Astrocyte (in vitro differentiated cells and primary cell): ENCODE data around the gene SND1. TPM values are rescaled to one million over a fixed set of nuclear protein-coding genes. Genes with fewer than 3 reads are reported as not detected.

ENCODE experiments used
- DNase-seq: peaks from one replicate; pipeline ENCODE4 v3.0.0-alpha.2; 2010; ENCODE audit warnings: low read depth
- FAIRE-seq: peaks from 2 replicates; lab custom pipeline; 2011; peaks lifted over from hg19 to GRCh38; lab: Jason Lieb, UNC
- H2AFZ ChIP-seq: 2 replicates; pipeline ENCODE4 v1.6.0; 2012; ENCODE audit warnings: low read depth, low read length, inconsistent platforms
- H3K27ac ChIP-seq: 2 replicates; pipeline ENCODE4 v1.5.1; 2011; ENCODE audit warnings: low read depth, low read length, inconsistent platforms
- H3K27me3 ChIP-seq: 2 replicates; pipeline ENCODE4 v1.6.0; 2011; ENCODE audit warnings: low read length, inconsistent platforms; ENCODE audit not compliant: insufficient read depth
- H3K36me3 ChIP-seq: 2 replicates; pipeline ENCODE4 v1.5.1; 2011; ENCODE audit warnings: low read length, inconsistent platforms; ENCODE audit not compliant: insufficient read depth
- H3K4me1 ChIP-seq: 2 replicates; pipeline ENCODE4 v1.5.1; 2011; ENCODE audit warnings: low read length, inconsistent platforms; ENCODE audit not compliant: insufficient read depth
- H3K4me2 ChIP-seq: 2 replicates; pipeline ENCODE4 v1.6.0; 2012; ENCODE audit warnings: low read length, inconsistent platforms
- H3K4me3 ChIP-seq: 2 replicates; pipeline ENCODE4 v1.5.1; 2011; ENCODE audit warnings: low read depth, mild to moderate bottlenecking, low read length, inconsistent platforms; ENCODE audit not compliant: insufficient read depth
- H3K79me2 ChIP-seq: 2 replicates; pipeline ENCODE4 v1.6.0; 2012; ENCODE audit warnings: mild to moderate bottlenecking, low read length, inconsistent platforms; ENCODE audit not compliant: insufficient read depth
- H3K9ac ChIP-seq: 2 replicates; pipeline ENCODE4 v1.6.0; 2012; ENCODE audit warnings: mild to moderate bottlenecking, low read length, inconsistent platforms
- H3K9me3 ChIP-seq: 2 replicates; pipeline ENCODE4 v1.5.1; 2012; ENCODE audit warnings: low read depth, mild to moderate bottlenecking, low read length, inconsistent platforms; ENCODE audit not compliant: insufficient read depth
- H4K20me1 ChIP-seq: 2 replicates; pipeline ENCODE4 v1.6.0; 2012; ENCODE audit warnings: low read length, inconsistent platforms; ENCODE audit not compliant: insufficient read depth
- H3K27ac Mint-ChIP-seq: one replicate; pipeline ENCODE4 v1.8.0; 2021; ENCODE audit warnings: mild to moderate bottlenecking, mixed read lengths; ENCODE audit not compliant: unreplicated experiment
- H3K27me3 Mint-ChIP-seq: one replicate; pipeline ENCODE4 v1.8.0; 2021; ENCODE audit warnings: low read depth, mixed read lengths; ENCODE audit not compliant: unreplicated experiment
- H3K36me3 Mint-ChIP-seq: one replicate; pipeline ENCODE4 v1.8.0; 2021; ENCODE audit warnings: low read depth, mixed read lengths; ENCODE audit not compliant: unreplicated experiment
- H3K4me1 Mint-ChIP-seq: one replicate; pipeline ENCODE4 v1.8.0; 2021; ENCODE audit warnings: low read depth, mixed read lengths; ENCODE audit not compliant: unreplicated experiment
- H3K4me3 Mint-ChIP-seq: one replicate; pipeline ENCODE4 v1.8.0; 2021; ENCODE audit warnings: mild to moderate bottlenecking, moderate library complexity, mixed read lengths; ENCODE audit not compliant: unreplicated experiment
- H3K9me3 Mint-ChIP-seq: one replicate; pipeline ENCODE4 v1.8.0; 2021; ENCODE audit warnings: mild to moderate bottlenecking, mixed read lengths; ENCODE audit not compliant: unreplicated experiment
- EZH2 ChIP-seq: IDR thresholded peaks from 2 replicates; pipeline ENCODE4 v1.6.1; 2012; ENCODE audit warnings: mild to moderate bottlenecking, low read length, inconsistent platforms; ENCODE audit not compliant: insufficient read depth
- total RNA-seq: library from RNA; stranded (reverse); gene quantifications from 2 replicates; pipeline ENCODE4 v1.2.1, GENCODE V29; 2021
- TF ChIP-seq, protein P1 (sequence below): IDR thresholded peaks from 2 replicates; pipeline ENCODE4 v1.5.1; 2011; ENCODE audit warnings: low read depth, mild to moderate bottlenecking, inconsistent platforms, low read length, moderate library complexity; ENCODE audit not compliant: insufficient read depth

Gene SND1
- total RNA-seq, 1 donor from 2014 or later, result 267 TPM

DNA sequence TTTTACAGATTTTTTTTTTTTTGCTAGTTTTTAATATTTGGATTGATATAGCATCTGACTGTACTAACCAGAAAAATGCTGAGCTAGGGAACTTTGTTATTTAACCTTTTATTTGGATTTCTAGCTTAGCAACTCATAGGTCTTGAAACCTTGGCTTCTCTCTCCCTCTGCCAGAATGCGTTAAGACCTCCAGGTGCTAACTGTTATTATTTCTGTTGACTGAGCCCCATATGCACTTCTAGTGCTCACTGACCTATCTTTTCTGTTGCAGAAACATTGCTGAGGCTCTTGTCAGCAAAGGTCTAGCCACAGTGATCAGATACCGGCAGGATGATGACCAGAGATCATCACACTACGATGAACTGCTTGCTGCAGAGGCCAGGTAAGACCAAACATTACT, 235.6 kb downstream of the SND1 start:
- Mint-ChIP-seq H3K9me3 (no peaks in the 10 kb centered on the region), H3K36me3 (peaks cover 7% of the 10 kb centered on the region), H3K4me1 (peaks cover 60% of the 10 kb centered on the region), H3K27ac (peak overlapping the region; percentile 91), H3K27me3 (no peaks in the 10 kb centered on the region), H3K4me3 (no peak overlapping the region)
- FAIRE-seq (no peak), DNase-seq (no peak)
- Histone ChIP-seq H3K4me2 (no peak overlapping the region), H3K36me3 (peaks cover 18% of the 10 kb centered on the region), H2AFZ (no peak overlapping the region), H4K20me1 (peaks cover 90% of the 10 kb centered on the region), H3K9me3 (no peaks in the 10 kb centered on the region), H3K4me1 (peaks cover 28% of the 10 kb centered on the region), H3K9ac (no peak overlapping the region), H3K27me3 (no peaks in the 10 kb centered on the region), H3K27ac (no peak overlapping the region), H3K79me2 (peaks cover 34% of the 10 kb centered on the region), H3K4me3 (no peak overlapping the region)
- TF ChIP-seq, protein P1, sequence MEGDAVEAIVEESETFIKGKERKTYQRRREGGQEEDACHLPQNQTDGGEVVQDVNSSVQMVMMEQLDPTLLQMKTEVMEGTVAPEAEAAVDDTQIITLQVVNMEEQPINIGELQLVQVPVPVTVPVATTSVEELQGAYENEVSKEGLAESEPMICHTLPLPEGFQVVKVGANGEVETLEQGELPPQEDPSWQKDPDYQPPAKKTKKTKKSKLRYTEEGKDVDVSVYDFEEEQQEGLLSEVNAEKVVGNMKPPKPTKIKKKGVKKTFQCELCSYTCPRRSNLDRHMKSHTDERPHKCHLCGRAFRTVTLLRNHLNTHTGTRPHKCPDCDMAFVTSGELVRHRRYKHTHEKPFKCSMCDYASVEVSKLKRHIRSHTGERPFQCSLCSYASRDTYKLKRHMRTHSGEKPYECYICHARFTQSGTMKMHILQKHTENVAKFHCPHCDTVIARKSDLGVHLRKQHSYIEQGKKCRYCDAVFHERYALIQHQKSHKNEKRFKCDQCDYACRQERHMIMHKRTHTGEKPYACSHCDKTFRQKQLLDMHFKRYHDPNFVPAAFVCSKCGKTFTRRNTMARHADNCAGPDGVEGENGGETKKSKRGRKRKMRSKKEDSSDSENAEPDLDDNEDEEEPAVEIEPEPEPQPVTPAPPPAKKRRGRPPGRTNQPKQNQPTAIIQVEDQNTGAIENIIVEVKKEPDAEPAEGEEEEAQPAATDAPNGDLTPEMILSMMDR, result no peak

DNA sequence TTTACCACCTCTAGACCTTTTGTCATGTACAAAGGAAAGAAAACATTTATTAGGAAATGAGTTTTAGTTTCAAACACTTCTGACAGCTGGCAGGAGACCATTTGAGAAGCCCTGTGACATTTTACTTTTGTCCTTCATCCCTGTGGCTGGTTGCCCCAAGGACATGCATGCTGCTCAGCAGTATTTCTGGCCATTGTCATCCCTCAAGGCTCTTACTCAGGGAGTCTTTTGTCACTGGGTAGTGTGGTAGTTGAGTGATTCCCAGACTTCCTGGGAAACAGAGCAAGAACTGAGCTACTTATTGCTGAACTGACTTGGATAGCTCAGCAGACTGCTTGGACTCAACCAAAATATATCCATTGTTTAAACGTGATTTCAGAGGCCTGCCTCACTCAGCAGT, 236.4 kb downstream of the SND1 start:
- H3K9ac ChIP-seq, result no peak overlapping the region
- H3K27ac Mint-ChIP-seq, result no peak overlapping the region
- H3K4me1 Mint-ChIP-seq, result peaks cover 64% of the 10 kb centered on the region
- no peaks in the 10 kb centered on the region for H3K9me3 Mint-ChIP-seq
- H3K27ac ChIP-seq, result no peak overlapping the region
- H3K4me3 ChIP-seq, result no peak overlapping the region
- TF ChIP-seq, protein P1, result no peak
- no peak for TF ChIP-seq EZH2
- H3K9me3 ChIP-seq, result no peaks in the 10 kb centered on the region
- no peaks in the 10 kb centered on the region for H3K27me3 ChIP-seq
- no peak overlapping the region for H3K4me2 ChIP-seq
- peaks cover 20% of the 10 kb centered on the region for H3K36me3 ChIP-seq
- H2AFZ ChIP-seq, result no peak overlapping the region
- no peak for DNase-seq
- H3K4me3 Mint-ChIP-seq, result no peak overlapping the region
- no peaks in the 10 kb centered on the region for H3K27me3 Mint-ChIP-seq
- no peak for FAIRE-seq
- H4K20me1 ChIP-seq, result peaks cover 90% of the 10 kb centered on the region
- H3K4me1 ChIP-seq, result peaks cover 28% of the 10 kb centered on the region
- peaks cover 7% of the 10 kb centered on the region for H3K36me3 Mint-ChIP-seq
- H3K79me2 ChIP-seq, result peaks cover 32% of the 10 kb centered on the region

DNA sequence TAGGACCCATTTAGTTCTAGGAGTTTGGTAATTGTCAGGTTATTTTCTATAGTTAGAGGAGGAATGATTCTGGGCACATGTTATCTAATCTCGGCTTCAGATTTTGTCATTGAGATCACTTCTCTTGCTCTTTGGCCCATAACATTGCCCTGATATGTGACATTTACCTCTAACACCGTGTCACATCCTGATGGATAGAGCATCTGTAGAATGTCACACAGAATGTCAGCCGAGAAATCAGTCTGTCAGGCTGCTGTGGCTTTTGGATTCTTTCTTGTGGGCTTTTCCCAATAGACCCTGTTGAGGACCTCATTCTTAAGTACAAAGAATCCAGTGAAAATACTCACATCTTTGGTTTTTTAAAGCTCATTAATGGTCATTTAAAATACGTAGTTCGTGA, 236.8 kb downstream of the SND1 start:
- no peaks in the 10 kb centered on the region for H3K9me3 Mint-ChIP-seq
- peaks cover 7% of the 10 kb centered on the region for H3K36me3 Mint-ChIP-seq
- DNase-seq, result no peak
- no peak overlapping the region for H3K4me2 ChIP-seq
- peaks cover 28% of the 10 kb centered on the region for H3K4me1 ChIP-seq
- H3K79me2 ChIP-seq, result peaks cover 32% of the 10 kb centered on the region
- H3K27ac ChIP-seq, result no peak overlapping the region
- no peak overlapping the region for H3K4me3 Mint-ChIP-seq
- H3K4me3 ChIP-seq, result no peak overlapping the region
- TF ChIP-seq, protein P1, result no peak
- no peak for TF ChIP-seq EZH2
- H2AFZ ChIP-seq, result no peak overlapping the region
- no peaks in the 10 kb centered on the region for H3K27me3 Mint-ChIP-seq
- no peaks in the 10 kb centered on the region for H3K27me3 ChIP-seq
- H3K9me3 ChIP-seq, result no peaks in the 10 kb centered on the region
- peaks cover 90% of the 10 kb centered on the region for H4K20me1 ChIP-seq
- no peak overlapping the region for H3K27ac Mint-ChIP-seq
- no peak for FAIRE-seq
- H3K9ac ChIP-seq, result no peak overlapping the region
- peaks cover 20% of the 10 kb centered on the region for H3K36me3 ChIP-seq
- H3K4me1 Mint-ChIP-seq, result peaks cover 64% of the 10 kb centered on the region
